H1 (cell line): ENCODE results near the gene ADCY2. TPM values are rescaled to one million over a fixed set of nuclear protein-coding genes. Genes with fewer than 3 reads are reported as not detected.
A peak's percentile ranks its signal among the peaks of the same experiment; 100 is the strongest.

Experiments used
- CTCF ChIA-PET: fragments of 300-600 bp; sonication (Branson Sonifier 250); formaldehyde crosslinking; loops from one replicate; lab custom pipeline; 2021; ENCODE audit not compliant: partially characterized antibody; lab: Charles Lee
- POLR2A ChIA-PET: fragments of 300-600 bp; sonication (Branson Sonifier 250); formaldehyde crosslinking; loops from one replicate; lab custom pipeline; 2021; ENCODE audit warnings: inconsistent platforms; ENCODE audit not compliant: partially characterized antibody; lab: Charles Lee
- DNase-seq, 2 experiments: peaks; one replicate each; pipeline versions ENCODE4 v3.0.0 to v3.0.0-alpha.2; 2010 to 2022; ENCODE audit warnings: low spot score in 2 of 2, low read depth in 1 of 2, mixed read lengths in 1 of 2
- FAIRE-seq: peaks from 2 replicates; lab custom pipeline; 2011; peaks lifted over from hg19 to GRCh38; lab: Jason Lieb, UNC
- H2AFZ ChIP-seq: 2 replicates; pipeline ENCODE4 v1.8.1; 2012; ENCODE audit warnings: low read length, inconsistent platforms
- H2AK5ac ChIP-seq: 2 replicates; pipeline ENCODE4 v1.6.1; 2013; ENCODE audit warnings: low read depth, low read length
- H2BK120ac ChIP-seq: replicated peaks from 2 replicates; pipeline ENCODE3; 2013; ENCODE audit warnings: low read depth, low read length, inconsistent platforms
- H2BK12ac ChIP-seq: 2 replicates; pipeline ENCODE4 v1.6.1; 2013; ENCODE audit warnings: low read depth, low read length
- H2BK15ac ChIP-seq: 2 replicates; pipeline ENCODE4 v1.6.1; 2013; ENCODE audit warnings: low read length
- H2BK20ac ChIP-seq: 2 replicates; pipeline ENCODE4 v1.6.1; 2013; ENCODE audit warnings: low read length
- H2BK5ac ChIP-seq: 2 replicates; pipeline ENCODE4 v1.6.1; 2013; ENCODE audit warnings: low read depth, low read length
- H3K14ac ChIP-seq: 2 replicates; pipeline ENCODE4 v1.6.1; 2013; ENCODE audit warnings: inconsistent platforms; ENCODE audit not compliant: insufficient read length
- H3K18ac ChIP-seq: 2 replicates; pipeline ENCODE4 v1.6.1; 2013; ENCODE audit warnings: low read length; ENCODE audit errors: extremely low read depth
- H3K23ac ChIP-seq: 2 replicates; pipeline ENCODE4 v1.6.1; 2013; ENCODE audit warnings: inconsistent platforms; ENCODE audit not compliant: insufficient read length
- H3K23me2 ChIP-seq: 2 replicates; pipeline ENCODE4 v1.6.1; 2013; ENCODE audit warnings: low read depth, low read length
- H3K27ac ChIP-seq: 2 replicates; pipeline ENCODE4 v1.6.1; 2011; ENCODE audit warnings: low read depth, low read length, inconsistent platforms
- H3K27me3 ChIP-seq, 4 experiments: replicated peaks in 1 of 4; 1 replicate in 1 of 4; 2 replicates in 3 of 4; pipeline versions ENCODE4 v1.6.1 to v1.8.1; 2011 to 2013; ENCODE audit warnings: low read length in 3 of 4, mild to moderate bottlenecking in 3 of 4, inconsistent platforms in 2 of 4, mixed read lengths in 2 of 4, moderate library complexity in 1 of 4; ENCODE audit not compliant: control insufficient read depth in 3 of 4, insufficient read depth in 3 of 4; ENCODE audit errors: extremely low read depth in 1 of 4
- H3K36me3 ChIP-seq, 4 experiments: 2 replicates each; pipeline versions ENCODE4 v1.6.1 to v1.8.1; 2011 to 2013; ENCODE audit warnings: mild to moderate bottlenecking in 4 of 4, low read length in 3 of 4, moderate library complexity in 2 of 4, control low read depth in 1 of 4, inconsistent platforms in 1 of 4; ENCODE audit not compliant: insufficient read depth in 4 of 4, control insufficient read depth in 2 of 4
- H3K4ac ChIP-seq: replicated peaks from 2 replicates; pipeline ENCODE3; 2013; ENCODE audit warnings: low read length, low read depth, mixed read lengths, inconsistent platforms; ENCODE audit not compliant: insufficient read length
- H3K4me1 ChIP-seq, 4 experiments: replicated peaks in 1 of 4; 1 replicate in 1 of 4; 2 replicates in 3 of 4; pipeline versions ENCODE4 v1.6.1 to v1.8.1; 2011 to 2013; ENCODE audit warnings: low read length in 3 of 4, inconsistent platforms in 2 of 4, mixed read lengths in 1 of 4; ENCODE audit not compliant: insufficient read depth in 4 of 4, control insufficient read depth in 3 of 4
- H3K4me2 ChIP-seq, 2 experiments: 2 replicates each; pipeline versions ENCODE4 v1.6.1 to v1.8.1; 2011 to 2013; ENCODE audit warnings: low read depth in 2 of 2, low read length in 2 of 2, control low read depth in 1 of 2, inconsistent platforms in 1 of 2, mild to moderate bottlenecking in 1 of 2; ENCODE audit not compliant: insufficient read depth in 1 of 2
- H3K4me3 ChIP-seq, 4 experiments: fragments of 200-600, 300-600 bp in 1 of 4; sonication (generic), shearing (Covaris generic), sonication (Bioruptor Twin) in 1 of 4; 2 replicates each; pipeline versions ENCODE4 v1.5.1 to v1.8.1; 2011 to 2016; ENCODE audit warnings: low read length in 4 of 4, low read depth in 3 of 4, control low read depth in 2 of 4, inconsistent platforms in 2 of 4, mild to moderate bottlenecking in 2 of 4, mixed read lengths in 1 of 4, moderate library complexity in 1 of 4; ENCODE audit not compliant: insufficient read depth in 2 of 4; ENCODE audit errors: extremely low read depth in 1 of 4
- H3K56ac ChIP-seq: replicated peaks from 2 replicates; pipeline ENCODE3; 2013; ENCODE audit warnings: low read depth, mild to moderate bottlenecking, mixed read lengths, low read length, inconsistent platforms; ENCODE audit not compliant: insufficient read length
- H3K79me1 ChIP-seq: 2 replicates; pipeline ENCODE4 v1.6.1; 2013; ENCODE audit warnings: low read depth, low read length, control low read depth
- H3K79me2 ChIP-seq, 2 experiments: 2 replicates each; pipeline versions ENCODE4 v1.6.1 to v1.8.1; 2012 to 2013; ENCODE audit warnings: low read length in 2 of 2, mild to moderate bottlenecking in 2 of 2, inconsistent platforms in 1 of 2; ENCODE audit not compliant: insufficient read depth in 2 of 2, control insufficient read depth in 1 of 2
- H3K9ac ChIP-seq, 4 experiments: replicated peaks in 1 of 4; 1 replicate in 1 of 4; 2 replicates in 3 of 4; pipeline versions ENCODE4 v1.6.1 to v1.8.1; 2011 to 2013; ENCODE audit warnings: low read depth in 3 of 4, low read length in 3 of 4, control low read depth in 2 of 4, mild to moderate bottlenecking in 2 of 4, moderate library complexity in 2 of 4, inconsistent platforms in 1 of 4; ENCODE audit errors: extremely low read depth in 1 of 4
- H3K9me3 ChIP-seq, 2 experiments: 2 replicates each; pipeline versions ENCODE4 v1.6.1 to v1.8.1; 2012 to 2013; ENCODE audit warnings: mild to moderate bottlenecking in 2 of 2, moderate library complexity in 2 of 2, control low read depth in 1 of 2, inconsistent platforms in 1 of 2, low read depth in 1 of 2, low read length in 1 of 2, mixed read lengths in 1 of 2; ENCODE audit not compliant: insufficient read depth in 2 of 2
- H4K20me1 ChIP-seq, 2 experiments: replicated peaks in 1 of 2; 2 replicates each; pipeline versions ENCODE3 to v1.8.1; 2011 to 2013; ENCODE audit warnings: inconsistent platforms in 2 of 2, low read length in 2 of 2, mild to moderate bottlenecking in 1 of 2; ENCODE audit not compliant: insufficient read depth in 2 of 2, control insufficient read depth in 1 of 2
- H4K5ac ChIP-seq: 2 replicates; pipeline ENCODE4 v1.6.1; 2013; ENCODE audit warnings: low read length, low read depth, mixed read lengths, inconsistent platforms; ENCODE audit not compliant: insufficient read length
- H4K8ac ChIP-seq: 2 replicates; pipeline ENCODE4 v1.8.0; 2013; ENCODE audit warnings: mild to moderate bottlenecking, moderate library complexity, low read length, inconsistent platforms; ENCODE audit not compliant: insufficient read depth; ENCODE audit errors: extremely low read depth
- H4K91ac ChIP-seq: replicated peaks from 2 replicates; pipeline ENCODE3; 2013; ENCODE audit warnings: low read length, mixed read lengths, inconsistent platforms; ENCODE audit not compliant: insufficient read length
- NANOG ChIP-seq: IDR thresholded peaks from 2 replicates; pipeline ENCODE4 v1.6.1; 2011; ENCODE audit warnings: low read length, low read depth, mild to moderate bottlenecking, inconsistent platforms; ENCODE audit not compliant: insufficient read depth, poor library complexity, severe bottlenecking
- POLR2AphosphoS5 ChIP-seq: IDR thresholded peaks from 2 replicates; pipeline ENCODE4 v1.6.1; 2011; ENCODE audit warnings: low read depth, low read length
- WGBS, 2 experiments: shearing (Covaris generic) in 1 of 2; methylation state at CpG; one replicate each; pipeline versions ENCODE4 v1.1.6 to v1.1.7; 2013 to 2015; ENCODE audit warnings: low lambda C conversion rate in 2 of 2, mixed read lengths in 2 of 2, inconsistent platforms in 1 of 2, low coverage in 1 of 2, missing lambda C conversion rate in 1 of 2; ENCODE audit not compliant: insufficient replicate concordance in 2 of 2, insufficient coverage in 1 of 2, insufficient read length in 1 of 2; ENCODE audit errors: extremely low coverage in 1 of 2, missing lambda C conversion rate in 1 of 2; 5-methylcytosine and 5-hydroxymethylcytosine counted together
- polyA plus RNA-seq, 7 experiments: library from polyadenylated mRNA; depleted of rRNA in 3 of 7; stranded (reverse) in 5 of 7; unstranded in 2 of 7; fragments of >200 nt in 5 of 7; fragments of 200-250 nt in 2 of 7; gene quantifications; 1 replicate in 5 of 7; 2 replicates in 1 of 7; 4 replicates in 1 of 7; pipeline versions ENCODE4 v1.2.1 to v1.2.3, GENCODE V29; 2011 to 2013; ENCODE audit warnings: missing spikeins in 2 of 7, mixed read lengths in 2 of 7
- total RNA-seq: library from RNA; stranded (reverse); fragmentation: NEBNext Ultra II Directional; extraction: Animal tissue kit (Norgen Biotek cat#: 25700); gene quantifications from 2 replicates; pipeline ENCODE4 v1.2.1, GENCODE V29; 2021

Gene ADCY2
- total and polyA plus RNA-seq, 2 of the 8 experiments (the other 6 are each of a cell fraction or from before 2014, with no cell fraction given) = 35.8 to 122 TPM

GRCh38 chr5:7824995-7825394 is 429.1 kb downstream of the ADCY2 start:
- Histone ChIP-seq H2BK120ac (no peak overlapping the region), H2BK15ac (no peak overlapping the region), H3K4me3 (no peak overlapping the region), H3K4me2 (no peak overlapping the region), H4K20me1 (no peaks in the 10 kb centered on the region), H3K9me3 (no peaks in the 10 kb centered on the region), H3K9ac (peak overlapping the region in 1 of 4 experiments; percentile 26; a peak in 1 of 7 replicates), H4K5ac (no peak overlapping the region), H3K23ac (no peak overlapping the region), H3K79me1 (no peaks in the 10 kb centered on the region), H2BK12ac (0 out of 2 replicates have a peak overlapping the region, but pooled peaks have one; percentile 4), H3K4me1 (no peaks in the 10 kb centered on the region), H2BK20ac (no peak overlapping the region), H2BK5ac (peak overlapping the region; percentile 28; the same call in 1 of the 2 replicates), H3K4ac (no peak overlapping the region), H3K23me2 (no peaks in the 10 kb centered on the region), H3K27ac (no peak overlapping the region), H3K79me2 (no peaks in the 10 kb centered on the region), H2AFZ (no peak overlapping the region), H2AK5ac (no peak overlapping the region), H4K8ac (no peak overlapping the region), H3K14ac (no peak overlapping the region), H3K56ac (no peak overlapping the region), H3K36me3 (peaks cover 0 to 23% (median 11%) of the 10 kb centered on the region in 4 experiments; a peak in 5 of 8 replicates), H4K91ac (no peak overlapping the region), H3K18ac (no peak overlapping the region), H3K27me3 (peaks cover 0 to 2% (median 0%) of the 10 kb centered on the region in 4 experiments; a peak in 1 of 7 replicates)
- ChIA-PET POLR2A (no interaction called here), CTCF (interaction anchor here (1.7 to 2.1 kb wide), 2 partner anchors 9 to 32 kb away, joined by 8 to 9 read pairs; no protein-coding TSS in a partner anchor)
- WGBS, 2 experiments = 88% methylated on average over 18 of the region's 18 CpGs; no CpG with 5 or more reads in 1 of the 2 experiments
- DNase-seq (no peak), FAIRE-seq (no peak)
- no peak for TF ChIP-seq NANOG
- peak; percentile 87 for TF ChIP-seq POLR2AphosphoS5
